ENCODE results near the gene SNTA1.

The SNTA1 gene

GRCh38 chr20:33388268-33388667, 55.3 kb downstream of the SNTA1 start:
- Histone ChIP-seq H3K9ac (ENCODE audit: low read length) (no peak overlapping the region), H3K27me3 (ENCODE audit: low read depth, low read length) (no peaks in the 10 kb centered on the region), H4K20me1 (ENCODE audit: insufficient read depth, low read length) (no peaks in the 10 kb centered on the region), H3K79me2 (ENCODE audit: low read length) (no peaks in the 10 kb centered on the region), H3K36me3 (replicated peaks; ENCODE audit: low read depth, low read length) (peaks cover 46% of the 10 kb centered on the region), H3K4me3 (ENCODE audit: low read length) (no peak overlapping the region), H3K9me3 (ENCODE audit: insufficient read depth, low read length) (no peaks in the 10 kb centered on the region), H3K4me1 (ENCODE audit: low read length) (no peaks in the 10 kb centered on the region), H2AFZ (ENCODE audit: low read depth, low read length) (no peak overlapping the region), H3K4me2 (ENCODE audit: low read length) (no peak overlapping the region), H3K27ac (ENCODE audit: low read length) (no peak overlapping the region)
- TF ChIP-seq EZH2phosphoT487 (IDR thresholded peaks at IDR 0.05; ENCODE audit: low read depth) (no peak), CTCF (IDR thresholded peaks at IDR 0.05; ENCODE audit: low read depth, low read length) (no peak)

- no peak overlapping the region for H3K4me3 ChIP-seq (ENCODE audit: low read length)
- H4K20me1 ChIP-seq (ENCODE audit: insufficient read depth, low read length): no peaks in the 10 kb centered on the region
- no peak overlapping the region for H3K9ac ChIP-seq (ENCODE audit: low read length)
- H2AFZ ChIP-seq (ENCODE audit: low read depth, low read length): no peak overlapping the region
- no peaks in the 10 kb centered on the region for H3K4me1 ChIP-seq (ENCODE audit: low read length)
- peaks cover 44% of the 10 kb centered on the region for H3K36me3 ChIP-seq (replicated peaks; ENCODE audit: low read depth, low read length)
- H3K79me2 ChIP-seq (ENCODE audit: low read length): no peaks in the 10 kb centered on the region
- H3K27me3 ChIP-seq (ENCODE audit: low read depth, low read length): no peaks in the 10 kb centered on the region
- H3K9me3 ChIP-seq (ENCODE audit: insufficient read depth, low read length): no peaks in the 10 kb centered on the region
- no peak for TF ChIP-seq CTCF (IDR thresholded peaks at IDR 0.05; ENCODE audit: low read depth, low read length)
- no peak for TF ChIP-seq EZH2phosphoT487 (IDR thresholded peaks at IDR 0.05; ENCODE audit: low read depth)
- no peak overlapping the region for H3K4me2 ChIP-seq (ENCODE audit: low read length)
- H3K27ac ChIP-seq (ENCODE audit: low read length): no peak overlapping the region
These were observed 56.4 kb downstream of the SNTA1 start for GRCh38 chr20:33387177-33387576.

- H3K9me3 ChIP-seq (ENCODE audit: insufficient read depth, low read length): no peaks in the 10 kb centered on the region
- H2AFZ ChIP-seq (ENCODE audit: low read depth, low read length): no peak overlapping the region
- H3K4me2 ChIP-seq (ENCODE audit: low read length): no peak overlapping the region
- no peak overlapping the region for H3K4me3 ChIP-seq (ENCODE audit: low read length)
- TF ChIP-seq EZH2phosphoT487 (IDR thresholded peaks at IDR 0.05; ENCODE audit: low read depth) (no peak), CTCF (IDR thresholded peaks at IDR 0.05; ENCODE audit: low read depth, low read length) (no peak)
- H3K27ac ChIP-seq (ENCODE audit: low read length): no peak overlapping the region
- no peaks in the 10 kb centered on the region for H4K20me1 ChIP-seq (ENCODE audit: insufficient read depth, low read length)
- H3K79me2 ChIP-seq (ENCODE audit: low read length): no peaks in the 10 kb centered on the region
- H3K9ac ChIP-seq (ENCODE audit: low read length): no peak overlapping the region
- H3K27me3 ChIP-seq (ENCODE audit: low read depth, low read length): no peaks in the 10 kb centered on the region
- no peaks in the 10 kb centered on the region for H3K4me1 ChIP-seq (ENCODE audit: low read length)
- H3K36me3 ChIP-seq (replicated peaks; ENCODE audit: low read depth, low read length): peaks cover 44% of the 10 kb centered on the region
These were observed 56.9 kb downstream of the SNTA1 start for GRCh38 chr20:33386673-33387072.

GRCh38 chr20:33377366-33377765, 66.2 kb downstream of the SNTA1 start:
- no peaks in the 10 kb centered on the region for H3K27me3 ChIP-seq (ENCODE audit: low read depth, low read length)
- no peaks in the 10 kb centered on the region for H3K4me1 ChIP-seq (ENCODE audit: low read length)
- no peak overlapping the region for H3K9ac ChIP-seq (ENCODE audit: low read length)
- H4K20me1 ChIP-seq (ENCODE audit: insufficient read depth, low read length): no peaks in the 10 kb centered on the region
- no peak overlapping the region for H3K27ac ChIP-seq (ENCODE audit: low read length)
- no peak overlapping the region for H3K4me2 ChIP-seq (ENCODE audit: low read length)
- TF ChIP-seq CTCF (IDR thresholded peaks at IDR 0.05; ENCODE audit: low read depth, low read length) (no peak), EZH2phosphoT487 (IDR thresholded peaks at IDR 0.05; ENCODE audit: low read depth) (no peak)
- H3K4me3 ChIP-seq (ENCODE audit: low read length): no peak overlapping the region
- H3K9me3 ChIP-seq (ENCODE audit: insufficient read depth, low read length): no peaks in the 10 kb centered on the region
- H3K79me2 ChIP-seq (ENCODE audit: low read length): no peaks in the 10 kb centered on the region
- H3K36me3 ChIP-seq (replicated peaks; ENCODE audit: low read depth, low read length): peaks cover 46% of the 10 kb centered on the region
- H2AFZ ChIP-seq (ENCODE audit: low read depth, low read length): no peak overlapping the region
